Heart left ventricle (tissue), 16 donors: ENCODE results near the gene TRIM28. TPM values are rescaled to one million over a fixed set of nuclear protein-coding genes. Genes with fewer than 3 reads are reported as not detected.

ENCODE experiments used
- ATAC-seq, 4 donors: fragments of 200-7000 bp; cut with Tn5 transposase; one replicate each; pipeline ENCODE4 v1.9.1; 2020 to 2022; ENCODE audit warnings: moderate library complexity in 4 of 4, mild to moderate bottlenecking in 3 of 4, moderate number of reproducible peaks in 1 of 4
- DNase-seq, 5 donors: peaks; one replicate each; pipeline ENCODE4 v3.0.0-alpha.2; 2020
- H3K27ac ChIP-seq, 12 donors: fragments of 200-600 bp; sonication (generic) in 4 of 12; one replicate each; pipeline versions ENCODE4 v1.5.0 to v1.8.0; 2016 to 2022; ENCODE audit warnings: mild to moderate bottlenecking in 2 of 12
- H3K27me3 ChIP-seq, 9 donors: fragments of 200-600 bp; sonication (generic) in 2 of 9; one replicate each; pipeline versions ENCODE4 v1.5.1 to v1.8.0; 2016 to 2022; ENCODE audit warnings: mild to moderate bottlenecking in 3 of 9
- H3K36me3 ChIP-seq, 9 donors: fragments of 200-600 bp; sonication (generic) in 2 of 9; one replicate each; pipeline versions ENCODE4 v1.5.0 to v1.8.0; 2018 to 2022; ENCODE audit warnings: mild to moderate bottlenecking in 2 of 9
- H3K4me1 ChIP-seq, 12 donors: fragments of 200-600 bp; sonication (generic) in 4 of 12; one replicate each; pipeline versions ENCODE4 v1.5.0 to v1.8.0; 2016 to 2022; ENCODE audit warnings: mild to moderate bottlenecking in 3 of 12
- H3K4me3 ChIP-seq, 12 donors: fragments of 200-600 bp; sonication (generic) in 4 of 12; one replicate each; pipeline versions ENCODE4 v1.5.0 to v1.8.0; 2017 to 2022; ENCODE audit warnings: mild to moderate bottlenecking in 9 of 12, moderate library complexity in 4 of 12
- H3K9me3 ChIP-seq, 12 donors: fragments of 200-600 bp; sonication (generic) in 4 of 12; one replicate each; pipeline versions ENCODE4 v1.5.0 to v1.8.0; 2016 to 2022; ENCODE audit warnings: mild to moderate bottlenecking in 1 of 12
- POLR2A ChIP-seq, 2 donors: fragments of 450-650 bp; IDR thresholded peaks; one replicate each; pipeline ENCODE4 v1.6.1; 2017; ENCODE audit warnings: antibody characterized with exemption in 2 of 2, mild to moderate bottlenecking in 2 of 2, moderate library complexity in 2 of 2
- WGBS, 4 donors: extraction: QIAGEN DNeasy Blood & Tissue Kit in 2 of 4; methylation state at CpG; one replicate each; pipeline versions ENCODE4 v1.1.5 to v1.1.7; 2013 to 2018; 5-methylcytosine and 5-hydroxymethylcytosine counted together
- intact Hi-C, 10 donors: fragments of 100-400 bp; cut with DNase I; formaldehyde crosslinking; loops; one replicate each; pipeline versions ENCODE4 v1.11.1 to v1.14.2; 2022
- polyA plus RNA-seq, 2 donors: library from polyadenylated mRNA; stranded (reverse); fragments of 200-250 nt; gene quantifications; one replicate each; pipeline ENCODE4 v1.2.3, GENCODE V29; 2013
- total RNA-seq, 9 donors: library from RNA; depleted of rRNA in 2 of 9; stranded (reverse); fragments of >200 nt in 2 of 9; fragmentation: NEBNext Ultra II Directional in 3 of 9; extraction: Animal tissue kit (Norgen Biotek cat#: 25700) in 3 of 9; gene quantifications; one replicate each; pipeline versions ENCODE4 v1.1.0 to v1.2.4, GENCODE V29; 2016 to 2023
- TF ChIP-seq, protein P1 (sequence below), 12 donors: fragments of 200-600 bp; sonication (generic) in 4 of 12; IDR thresholded peaks; one replicate each; pipeline versions ENCODE4 v1.5.0 to v1.8.0; 2018 to 2022; ENCODE audit warnings: antibody characterized with exemption in 12 of 12, mild to moderate bottlenecking in 5 of 12
- donor health status: ischemic (EF 13 %, LVEDD 7.1; RV severe dilation, severe dysfunction).
- donor health status: healthy with polysubstance abuse.
- donor health status: DM: no; HTN: yes; CAD: no.
- donor health status: DM: no; HTN: no; CAD: no.
- donor health status: ischemic (EF 25% LVEDD 6.9; RV normal size, moderate dysfunction).
- donor health status: ischemic (EF 25% LVEDD 5.7; RV mildly dilated, moderate dysfunction).
- donor health status: healthy.
- donor health status: DM: yes; HTN: yes; CAD: no.
- donor health status: ischemic (EF 35%, LVEDD 5.7; RV mildly dilated, moderate dysfunction).
- donor health status: nonischemic (EF 11% LVEDD 7.7; RV severe dilation, severe dysfunction).
- donor health status: DM: yes; HTN: yes; CAD: no.
- donor health status: PGD.
- donor health status: ischemic (EF 29% LVEDD 5.4; RV normal size, mild dysfunction).
- donor health status: nonischemic (EF 23%, LVEDD 6.1; RV moderate dilation, normal function).

Gene TRIM28
- total and polyA plus RNA-seq, 11 donors, result 88.0 to 265 (median 160) TPM

DNA sequence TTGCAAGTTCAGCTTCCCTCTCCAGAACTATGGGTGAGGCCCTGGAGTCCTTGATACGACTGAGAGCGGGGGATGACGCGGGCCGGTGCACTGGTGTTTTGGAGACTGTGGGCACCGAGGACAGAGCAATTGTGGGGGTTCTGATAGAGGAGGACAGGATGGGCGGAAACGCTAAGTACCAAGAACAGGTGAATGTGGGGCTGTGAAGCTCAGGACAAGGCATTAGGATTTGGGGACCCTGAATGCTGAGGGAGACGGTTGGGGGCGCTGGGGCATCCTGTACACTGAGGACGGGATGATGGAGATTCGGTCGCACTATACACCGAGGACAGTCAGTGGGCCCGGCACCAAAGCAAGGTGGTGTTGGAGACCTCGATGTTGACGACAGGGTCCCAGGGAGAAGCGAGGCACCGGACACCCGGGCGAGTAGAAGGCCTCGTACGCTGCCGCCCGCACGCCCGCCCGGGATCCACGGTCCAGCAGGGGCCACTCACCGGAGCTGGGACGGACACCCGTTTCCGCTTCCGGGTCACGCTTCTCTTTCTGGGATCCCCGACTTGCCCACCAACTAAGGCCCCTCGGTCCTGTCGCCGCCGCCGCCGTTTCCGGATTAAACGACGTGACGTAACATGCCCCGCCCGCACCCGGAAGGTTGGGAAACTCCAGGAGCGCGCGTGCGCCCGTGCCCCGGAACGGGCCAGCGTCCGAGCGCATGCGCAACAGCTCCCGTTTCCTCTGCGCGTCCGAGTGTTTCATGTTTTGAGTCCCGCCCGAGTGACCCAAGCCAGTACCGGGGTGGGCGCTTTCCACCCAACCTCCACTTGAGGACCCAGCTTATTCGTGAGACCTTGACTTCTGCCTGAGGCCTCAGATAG is 10.9 kb downstream of the TRIM28 start, which contains the start of gene CHMP2A:
TSS of gene CHMP2A (minus strand) at position 612 of the 875 bp plus-strand sequence. CDS start 893 bp downstream, outside the sequence.
- Histone ChIP-seq H3K27ac (peak within 1 kb of the TSS; percentile 66 to 100 (median 94)), H3K4me3 (peak within 1 kb of the TSS; percentile 48 to 97 (median 82)), H3K9me3 (no peaks in the 10 kb centered on the region), H3K36me3 (peaks cover 0 to 60% (median 50%) of the 10 kb centered on the region in 9 donors), H3K27me3 (no peaks in the 10 kb centered on the region), H3K4me1 (peaks cover 7 to 47% (median 37%) of the 10 kb centered on the region in 12 donors)
- DNase-seq (peak; percentile 98 to 99 (median 99)), ATAC-seq (peak; percentile 52 to 76 (median 66))
- WGBS, 4 donors, result 1% methylated on average over 50 to 69 of the region's 69 CpGs
- TF ChIP-seq, protein P1, sequence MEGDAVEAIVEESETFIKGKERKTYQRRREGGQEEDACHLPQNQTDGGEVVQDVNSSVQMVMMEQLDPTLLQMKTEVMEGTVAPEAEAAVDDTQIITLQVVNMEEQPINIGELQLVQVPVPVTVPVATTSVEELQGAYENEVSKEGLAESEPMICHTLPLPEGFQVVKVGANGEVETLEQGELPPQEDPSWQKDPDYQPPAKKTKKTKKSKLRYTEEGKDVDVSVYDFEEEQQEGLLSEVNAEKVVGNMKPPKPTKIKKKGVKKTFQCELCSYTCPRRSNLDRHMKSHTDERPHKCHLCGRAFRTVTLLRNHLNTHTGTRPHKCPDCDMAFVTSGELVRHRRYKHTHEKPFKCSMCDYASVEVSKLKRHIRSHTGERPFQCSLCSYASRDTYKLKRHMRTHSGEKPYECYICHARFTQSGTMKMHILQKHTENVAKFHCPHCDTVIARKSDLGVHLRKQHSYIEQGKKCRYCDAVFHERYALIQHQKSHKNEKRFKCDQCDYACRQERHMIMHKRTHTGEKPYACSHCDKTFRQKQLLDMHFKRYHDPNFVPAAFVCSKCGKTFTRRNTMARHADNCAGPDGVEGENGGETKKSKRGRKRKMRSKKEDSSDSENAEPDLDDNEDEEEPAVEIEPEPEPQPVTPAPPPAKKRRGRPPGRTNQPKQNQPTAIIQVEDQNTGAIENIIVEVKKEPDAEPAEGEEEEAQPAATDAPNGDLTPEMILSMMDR (IDR thresholded peaks at IDR 0.05), result no peak
- peak in 1 of 2 donors; percentile 74 for TF ChIP-seq POLR2A (IDR thresholded peaks at IDR 0.05)
- intact Hi-C loops, result loop anchor here in 2 of 10 donors (1.0 kb wide), 1 partner anchor 10 kb away; the partner anchor contains the start of gene TRIM28 (in 2 of the 2)

DNA sequence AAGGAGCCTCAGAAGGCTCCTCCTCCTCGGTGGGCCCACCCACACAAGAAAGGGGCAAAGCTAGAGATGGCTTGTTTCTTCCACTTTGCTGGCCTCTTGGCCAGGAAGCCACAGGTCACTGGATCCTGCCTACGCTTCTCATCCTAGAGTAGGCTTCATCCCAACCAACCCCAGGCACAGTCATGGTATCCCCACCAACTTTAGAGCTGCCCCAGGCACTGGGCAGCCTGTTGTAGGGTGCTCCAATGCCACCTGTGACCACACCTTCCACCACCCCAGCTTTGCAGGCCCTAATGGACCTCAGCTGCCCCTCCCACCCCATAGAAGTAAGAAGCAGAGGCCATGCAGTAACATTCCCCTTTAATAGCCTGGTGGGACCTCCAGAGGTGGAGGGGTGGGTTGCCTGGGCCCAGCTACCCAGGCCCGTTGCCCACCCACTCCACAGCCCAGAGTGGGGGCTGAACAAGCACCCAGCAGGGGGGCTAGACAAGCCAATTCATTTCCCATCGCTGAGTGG is 11.6 kb downstream of the TRIM28 start:
- H3K4me3 ChIP-seq, result peak overlapping the region; percentile 8 to 97 (median 82)
- intact Hi-C loops, result loop anchor here in 2 of 10 donors (1.0 kb wide), 1 partner anchor 11 kb away; the partner anchor contains the start of gene TRIM28 (in 2 of the 2)
- 41 to 60% (median 45%) methylated on average over 4 of the region's 4 CpGs for WGBS, 4 donors
- no peaks in the 10 kb centered on the region for H3K27me3 ChIP-seq
- TF ChIP-seq POLR2A (IDR thresholded peaks at IDR 0.05), result no peak
- TF ChIP-seq, protein P1 (IDR thresholded peaks at IDR 0.05), result no peak
- ATAC-seq, result no peak
- H3K27ac ChIP-seq, result peak overlapping the region; percentile 66 to 100 (median 94)
- peaks cover 7 to 53% (median 44%) of the 10 kb centered on the region in 12 donors for H3K4me1 ChIP-seq
- no peaks in the 10 kb centered on the region for H3K9me3 ChIP-seq
- peaks cover 0 to 53% (median 43%) of the 10 kb centered on the region in 9 donors for H3K36me3 ChIP-seq
- DNase-seq, result peak in 1 of 5 donors; percentile 24

- Histone ChIP-seq H3K4me1 (peaks cover 7 to 53% (median 46%) of the 10 kb centered on the region in 12 donors), H3K27me3 (no peaks in the 10 kb centered on the region), H3K9me3 (no peaks in the 10 kb centered on the region), H3K27ac (peak overlapping the region in 9 of 12 donors; percentile 86 to 100 (median 100)), H3K4me3 (peak overlapping the region in 6 of 12 donors; percentile 74 to 97 (median 79)), H3K36me3 (peaks cover 0 to 46% (median 37%) of the 10 kb centered on the region in 9 donors)
- intact Hi-C loops, result loop anchor here in 2 of 10 donors (1.0 kb wide), 1 partner anchor 12 kb away; the partner anchor contains the start of gene TRIM28 (in 2 of the 2)
- peak in 2 of 5 donors; percentile 27 to 29 for DNase-seq
- WGBS, 4 donors, result 81 to 86% (median 86%) methylated on average over 8 to 16 of the region's 16 CpGs
- TF ChIP-seq, protein P1 (IDR thresholded peaks at IDR 0.05), result no peak
- TF ChIP-seq POLR2A (IDR thresholded peaks at IDR 0.05), result no peak
- ATAC-seq, result no peak
Measured at GRCh38 chr19:58555920-58556621, 12.2 kb downstream of the TRIM28 start.
